ENCODE results near the gene CHMP5.

DNA sequence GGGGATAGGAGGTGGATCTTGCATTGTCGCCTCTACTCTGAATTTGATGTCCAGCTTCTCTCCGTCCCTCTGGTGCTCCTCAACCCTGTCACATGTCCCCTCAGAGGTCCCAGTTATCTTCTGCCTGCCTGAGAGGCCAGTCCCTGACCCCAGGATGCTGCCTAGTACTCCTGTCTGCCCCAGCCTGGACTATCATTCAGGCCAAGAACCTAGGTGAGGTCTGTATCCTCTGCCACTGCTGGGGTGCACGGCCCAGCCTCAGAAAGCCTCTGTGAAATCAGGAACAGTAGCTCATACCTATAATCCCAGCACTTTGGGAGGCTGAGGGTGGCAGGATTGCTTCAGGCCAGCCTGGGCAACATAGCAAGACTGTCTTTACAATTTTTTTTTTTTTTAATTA, 16.2 kb upstream of the CHMP5 start:
- TF ChIP-seq SMAD5 (IDR thresholded peaks at IDR 0.05; ENCODE audit: low read depth) (no peak), HDAC2 (IDR thresholded peaks at IDR 0.05) (no peak), CBX3 (IDR thresholded peaks at IDR 0.05; ENCODE audit: borderline replicate concordance, low read depth) (no peak), GATAD2B (conservative IDR thresholded peaks at IDR 0.05; ENCODE audit: low read depth) (no peak), NFYB (IDR thresholded peaks at IDR 0.05; ENCODE audit: insufficient read depth, low read depth, low read length) (no peak), POLR2A (IDR thresholded peaks at IDR 0.05; ENCODE audit: low read depth, low read length) (no peak), JUNB (IDR thresholded peaks at IDR 0.05) (no peak), RAD21 (IDR thresholded peaks at IDR 0.05; ENCODE audit: insufficient read depth, low read depth, low read length) (no peak)
- TF ChIP-seq, protein P1, sequence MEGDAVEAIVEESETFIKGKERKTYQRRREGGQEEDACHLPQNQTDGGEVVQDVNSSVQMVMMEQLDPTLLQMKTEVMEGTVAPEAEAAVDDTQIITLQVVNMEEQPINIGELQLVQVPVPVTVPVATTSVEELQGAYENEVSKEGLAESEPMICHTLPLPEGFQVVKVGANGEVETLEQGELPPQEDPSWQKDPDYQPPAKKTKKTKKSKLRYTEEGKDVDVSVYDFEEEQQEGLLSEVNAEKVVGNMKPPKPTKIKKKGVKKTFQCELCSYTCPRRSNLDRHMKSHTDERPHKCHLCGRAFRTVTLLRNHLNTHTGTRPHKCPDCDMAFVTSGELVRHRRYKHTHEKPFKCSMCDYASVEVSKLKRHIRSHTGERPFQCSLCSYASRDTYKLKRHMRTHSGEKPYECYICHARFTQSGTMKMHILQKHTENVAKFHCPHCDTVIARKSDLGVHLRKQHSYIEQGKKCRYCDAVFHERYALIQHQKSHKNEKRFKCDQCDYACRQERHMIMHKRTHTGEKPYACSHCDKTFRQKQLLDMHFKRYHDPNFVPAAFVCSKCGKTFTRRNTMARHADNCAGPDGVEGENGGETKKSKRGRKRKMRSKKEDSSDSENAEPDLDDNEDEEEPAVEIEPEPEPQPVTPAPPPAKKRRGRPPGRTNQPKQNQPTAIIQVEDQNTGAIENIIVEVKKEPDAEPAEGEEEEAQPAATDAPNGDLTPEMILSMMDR (IDR thresholded peaks at IDR 0.05 in 2 of 3, conservative IDR thresholded peaks at IDR 0.05 in 1 of 3; ENCODE audit: control insufficient read depth in 2 of 3, extremely low read depth in 1 of 3, insufficient read depth in 1 of 3, low read depth in 3 of 3, low read length in 3 of 3), result no peak
